Measurements from ENCODE around the gene CST7. TPM values are rescaled to one million over a fixed set of nuclear protein-coding genes. Genes with fewer than 3 reads are reported as not detected.
A peak's percentile ranks its signal among the peaks of the same experiment; 100 is the strongest.

Gene CST7
- total RNA-seq, 1 experiment from 2014 or later: not detected

GRCh38 chr20:24987244-24987643 lies 38.2 kb downstream of the CST7 start:
- Histone ChIP-seq H2BK20ac (ENCODE audit: low read depth, low read length, poor library complexity, severe bottlenecking) (no peak overlapping the region), H2BK15ac (ENCODE audit: low read depth, low read length) (no peak overlapping the region), H3K18ac (ENCODE audit: insufficient read length, low read depth, low read length) (no peak overlapping the region), H3K9ac (ENCODE audit: extremely low read depth, insufficient read length, low read length) (no peak overlapping the region), H3K27ac (ENCODE audit: insufficient read length, low read depth, low read length) (no peak overlapping the region), H3K27me3 (ENCODE audit: insufficient read depth, low read length) (no peaks in the 10 kb centered on the region), H2AK5ac (ENCODE audit: insufficient read length, low read length) (no peak overlapping the region), H4K5ac (ENCODE audit: insufficient read length, low read depth, low read length) (no peak overlapping the region), H2AFZ (ENCODE audit: low read length) (no peak overlapping the region), H3K4me1 (ENCODE audit: insufficient read depth, low read length) (peaks cover 4% of the 10 kb centered on the region; the same call in 1 of the 2 replicates), H3K79me1 (ENCODE audit: insufficient read depth, low read depth, low read length, poor library complexity, severe bottlenecking) (peaks cover 3% of the 10 kb centered on the region), H3K9me3 (ENCODE audit: control insufficient read depth, low read depth, low read length) (no peaks in the 10 kb centered on the region), H2BK5ac (ENCODE audit: insufficient read length, low read length) (no peak overlapping the region), H4K91ac (ENCODE audit: insufficient read length, low read depth, low read length) (no peak overlapping the region), H3K23me2 (ENCODE audit: insufficient read length, low read depth, low read length, poor library complexity, severe bottlenecking) (peaks cover 5% of the 10 kb centered on the region), H3T11ph (ENCODE audit: low read length) (no peak overlapping the region), H2BK12ac (ENCODE audit: insufficient read length, low read depth, low read length) (no peak overlapping the region), H3K14ac (ENCODE audit: insufficient read depth, low read length) (no peak overlapping the region), H4K8ac (replicated peaks; ENCODE audit: insufficient read length, low read depth, low read length) (no peak overlapping the region), H4K20me1 (ENCODE audit: control insufficient read depth, insufficient read depth, insufficient read length) (no peaks in the 10 kb centered on the region), H3K4me2 (ENCODE audit: insufficient read depth, insufficient read length, low read length) (no peak overlapping the region), H2BK120ac (ENCODE audit: low read depth, low read length, poor library complexity, severe bottlenecking) (no peak overlapping the region), H3K56ac (ENCODE audit: insufficient read length, low read depth, low read length) (no peak overlapping the region), H3K23ac (ENCODE audit: insufficient read length, low read depth, low read length) (no peak overlapping the region), H3K4ac (ENCODE audit: low read depth, low read length) (no peak overlapping the region), H3K79me2 (ENCODE audit: insufficient read depth, low read length) (peaks cover 11% of the 10 kb centered on the region; the same call in 1 of the 2 replicates)
- TF ChIP-seq CTCF (conservative IDR thresholded peaks at IDR 0.05): no peak
- H3K27ac Mint-ChIP-seq: no peak overlapping the region
- no CpG with 5 or more reads among the region's 2 CpGs for WGBS (ENCODE audit: extremely low coverage, insufficient read length, low lambda C conversion rate)
- DNase-seq: peak; percentile 0
- peaks cover 13 to 14% of the 10 kb centered on the region in 2 experiments for H3K4me1 Mint-ChIP-seq
- peaks cover 10 to 22% (median 16%) of the 10 kb centered on the region in 3 experiments for H3K36me3 Mint-ChIP-seq (ENCODE audit: insufficient read depth in 1 of 3, low read depth in 3 of 3)
- H3K4me3 Mint-ChIP-seq: no peak overlapping the region
- H3K27me3 Mint-ChIP-seq (ENCODE audit: low read depth): no peaks in the 10 kb centered on the region; the same call in 1 of the 2 replicates
- H3K9me3 Mint-ChIP-seq: no peaks in the 10 kb centered on the region; a peak in 1 of 5 replicates
